GM23248 (cell line): ENCODE data around the gene MAP3K21. TPM values are rescaled to one million over a fixed set of nuclear protein-coding genes. Genes with fewer than 3 reads are reported as not detected.

Experiments
- DNase-seq: peaks from one replicate; pipeline ENCODE4 v3.0.0-alpha.2; 2015
- H2AFZ ChIP-seq: fragments of 200-600 bp; sonication (generic); 2 replicates; pipeline ENCODE4 v1.6.1; 2016; ENCODE audit warnings: antibody characterized with exemption
- H3F3A ChIP-seq: fragments of 200-600 bp; sonication (generic); 2 replicates; pipeline ENCODE4 v1.6.1; 2016; ENCODE audit warnings: mild to moderate bottlenecking, antibody characterized with exemption, mixed run types; ENCODE audit not compliant: insufficient read depth
- H3K27ac ChIP-seq: fragments of 200-600 bp; sonication (generic); 2 replicates; pipeline ENCODE4 v1.5.1; 2016; ENCODE audit warnings: mild to moderate bottlenecking
- H3K27me3 ChIP-seq: fragments of 200-600 bp; sonication (generic); replicated peaks from 2 replicates; pipeline ENCODE4 v1.6.1; 2016; ENCODE audit warnings: mild to moderate bottlenecking; ENCODE audit not compliant: insufficient read depth
- H3K36me3 ChIP-seq: fragments of 200-600 bp; sonication (generic); 2 replicates; pipeline ENCODE4 v1.6.1; 2016; ENCODE audit warnings: low read depth, mild to moderate bottlenecking
- H3K4me1 ChIP-seq: fragments of 200-600 bp; sonication (generic); 2 replicates; pipeline ENCODE4 v1.6.1; 2016; ENCODE audit warnings: mild to moderate bottlenecking; ENCODE audit not compliant: insufficient read depth
- H3K4me2 ChIP-seq: fragments of 200-600 bp; sonication (generic); one replicate; pipeline ENCODE4 v1.6.1; 2016; ENCODE audit warnings: mild to moderate bottlenecking; ENCODE audit not compliant: unreplicated experiment
- H3K4me3 ChIP-seq: fragments of 200-600 bp; sonication (generic); 2 replicates; pipeline ENCODE4 v1.5.1; 2016; ENCODE audit warnings: mild to moderate bottlenecking
- H3K79me2 ChIP-seq: fragments of 200-600 bp; sonication (generic); 2 replicates; pipeline ENCODE4 v1.6.1; 2016; ENCODE audit warnings: mild to moderate bottlenecking; ENCODE audit not compliant: insufficient read depth
- H3K9ac ChIP-seq: fragments of 200-600 bp; sonication (generic); 2 replicates; pipeline ENCODE4 v1.6.1; 2016; ENCODE audit warnings: mild to moderate bottlenecking
- H3K9me2 ChIP-seq: fragments of 200-600 bp; sonication (generic); 2 replicates; pipeline ENCODE4 v1.6.1; 2016; ENCODE audit warnings: mixed run types, mild to moderate bottlenecking, moderate library complexity; ENCODE audit not compliant: insufficient read depth
- H3K9me3 ChIP-seq: fragments of 200-600 bp; sonication (generic); one replicate; pipeline ENCODE4 v1.6.1; 2017; ENCODE audit warnings: low read depth
- H4K20me1 ChIP-seq: fragments of 200-600 bp; sonication (generic); 2 replicates; pipeline ENCODE4 v1.6.0; 2016; ENCODE audit not compliant: insufficient read depth
- EZH2 ChIP-seq: fragments of 200-600 bp; sonication (generic); IDR thresholded peaks from 2 replicates; pipeline ENCODE4 v1.6.1; 2018; ENCODE audit warnings: antibody characterized with exemption, mild to moderate bottlenecking; ENCODE audit not compliant: insufficient read depth, poor library complexity, severe bottlenecking
- EZH2phosphoT487 ChIP-seq: fragments of 200-600 bp; sonication (generic); IDR thresholded peaks from 2 replicates; pipeline ENCODE4 v1.6.1; 2018; ENCODE audit warnings: antibody characterized with exemption, moderate library complexity, mild to moderate bottlenecking, low read depth; ENCODE audit not compliant: insufficient read depth
- WGBS, 2 experiments: methylation state at CpG; one replicate each; pipeline ENCODE4 v1.1.6; 2015 to 2017; ENCODE audit warnings: low lambda C conversion rate in 2 of 2, low coverage in 1 of 2; ENCODE audit errors: missing lambda C conversion rate in 2 of 2; 5-methylcytosine and 5-hydroxymethylcytosine counted together
- in situ Hi-C: fragments of 300-500 bp; cut with MboI; formaldehyde crosslinking; loops from 2 replicates; pipeline ENCODE4 v1.15.0; 2020
- polyA plus RNA-seq: library from polyadenylated mRNA; unstranded; fragments of >200 nt; fragmentation: Nextera tagmentation; extraction: Ambion mirVana; gene quantifications from 2 replicates; pipeline ENCODE4 v1.2.1, GENCODE V29; 2016
- total RNA-seq: library from RNA; depleted of rRNA; stranded (reverse); fragments of >200 nt; shearing (Covaris generic); gene quantifications from 2 replicates; pipeline ENCODE4 v1.2.3, GENCODE V29; 2014

MAP3K21 gene
- total and polyA plus RNA-seq, 2 experiments from 2014 or later: 0.03 TPM; not detected in 1

DNA sequence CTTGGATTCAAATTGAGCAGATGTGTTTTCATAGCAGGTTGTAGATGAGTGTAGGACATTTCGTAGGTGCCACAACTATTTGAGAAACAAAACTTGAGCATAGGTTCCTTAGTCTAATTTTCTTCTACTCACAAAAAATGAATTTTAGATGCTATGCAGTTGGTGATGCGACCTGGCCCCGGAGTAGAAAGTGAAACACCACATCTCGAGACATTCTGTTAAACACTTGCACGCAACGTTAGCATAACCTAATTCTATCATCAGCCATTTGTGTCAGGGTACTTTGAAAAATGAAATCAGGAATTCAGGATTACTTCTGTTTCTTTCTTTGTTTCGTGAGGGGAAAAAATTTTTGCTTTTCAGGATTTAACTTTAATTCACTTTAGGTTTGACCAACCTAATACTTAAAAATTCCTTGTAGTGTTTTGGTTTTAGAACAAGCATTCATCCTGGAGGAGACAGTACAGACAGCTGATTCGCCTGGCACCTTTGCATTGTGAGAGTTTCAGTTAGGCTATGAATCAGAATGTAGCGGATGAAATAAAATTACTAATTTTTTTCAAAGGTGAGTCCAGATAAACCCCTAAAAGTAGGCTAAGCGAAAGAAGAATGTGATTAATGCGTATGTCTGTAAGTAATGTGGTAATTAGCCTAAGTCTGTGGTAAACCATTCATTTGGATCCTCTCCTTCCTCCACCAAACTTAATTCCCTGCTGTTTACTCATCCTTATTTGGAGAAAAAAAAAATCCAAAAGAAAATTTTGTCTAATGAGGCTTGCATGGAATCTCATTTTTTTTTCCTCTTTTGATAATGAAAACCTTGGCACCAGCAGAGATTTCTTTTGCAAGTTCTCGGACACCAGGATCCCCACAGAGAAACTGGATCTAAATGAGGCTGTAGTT, 44.9 kb downstream of the MAP3K21 start:
- Histone ChIP-seq H3K4me2 (no peak overlapping the region), H3F3A (no peaks in the 10 kb centered on the region), H3K9me2 (no peaks in the 10 kb centered on the region), H3K9me3 (no peaks in the 10 kb centered on the region), H4K20me1 (no peaks in the 10 kb centered on the region), H3K4me3 (no peak overlapping the region), H2AFZ (no peak overlapping the region), H3K36me3 (no peaks in the 10 kb centered on the region), H3K79me2 (no peaks in the 10 kb centered on the region), H3K27me3 (no peaks in the 10 kb centered on the region), H3K9ac (no peak overlapping the region), H3K4me1 (no peaks in the 10 kb centered on the region), H3K27ac (no peak overlapping the region)
- in situ Hi-C loops: no loop called here
- WGBS, 2 experiments: 76 to 83% methylated on average over 12 of the region's 12 CpGs
- TF ChIP-seq EZH2phosphoT487 (no peak), EZH2 (no peak)
- DNase-seq: no peak

DNA sequence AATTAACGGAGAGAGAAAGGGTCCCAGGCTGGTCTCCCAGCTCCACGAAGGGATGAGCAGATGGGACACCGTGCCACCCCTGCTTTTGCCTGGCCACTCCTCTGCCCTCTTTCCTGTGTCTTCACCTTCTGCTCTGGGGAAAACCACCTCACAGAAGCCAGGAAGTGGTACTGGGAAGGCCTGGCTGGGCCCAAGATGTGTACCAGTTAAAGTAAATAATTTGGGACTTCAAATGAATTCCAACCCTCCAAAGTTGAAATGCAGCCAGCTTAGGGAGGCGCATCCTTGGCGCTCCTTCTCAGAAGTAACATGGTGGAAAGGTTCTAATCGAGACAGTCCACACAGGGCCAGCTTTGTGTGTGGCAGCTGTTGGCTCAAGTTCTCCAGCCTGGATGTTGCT, 45.7 kb downstream of the MAP3K21 start:
- Histone ChIP-seq H3K27me3 (no peaks in the 10 kb centered on the region), H3K79me2 (no peaks in the 10 kb centered on the region), H3K4me3 (no peak overlapping the region), H2AFZ (no peak overlapping the region), H4K20me1 (no peaks in the 10 kb centered on the region), H3K9ac (no peak overlapping the region), H3K9me3 (no peaks in the 10 kb centered on the region), H3K4me2 (no peak overlapping the region), H3K36me3 (no peaks in the 10 kb centered on the region), H3K4me1 (no peaks in the 10 kb centered on the region), H3F3A (no peaks in the 10 kb centered on the region), H3K27ac (no peak overlapping the region), H3K9me2 (no peaks in the 10 kb centered on the region)
- TF ChIP-seq EZH2phosphoT487: no peak
- in situ Hi-C loops: no loop called here
- 82 to 83% methylated on average over 6 of the region's 6 CpGs for WGBS, 2 experiments
- DNase-seq: no peak

DNA sequence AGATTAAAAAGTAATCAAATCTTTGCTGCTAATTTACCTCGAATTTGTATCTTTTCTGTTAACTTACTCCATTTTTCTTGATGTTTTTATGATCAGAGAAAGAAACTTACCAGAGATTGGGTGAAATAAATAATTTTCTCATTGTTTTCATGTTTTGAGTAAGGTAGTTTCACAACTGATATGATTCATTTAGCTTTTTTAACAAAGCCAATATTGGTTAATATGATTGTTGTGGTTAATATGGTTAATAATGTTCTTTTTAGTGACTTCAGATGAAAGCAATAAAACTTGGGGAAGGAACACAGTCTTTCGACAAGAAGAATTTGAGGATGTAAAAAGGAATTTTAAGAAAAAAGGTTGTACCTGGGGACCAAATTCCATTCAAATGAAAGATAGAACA, 48.1 kb downstream of the MAP3K21 start:
- Histone ChIP-seq H3F3A (no peaks in the 10 kb centered on the region), H3K27me3 (no peaks in the 10 kb centered on the region), H3K9me3 (no peaks in the 10 kb centered on the region), H3K4me1 (no peaks in the 10 kb centered on the region), H3K36me3 (no peaks in the 10 kb centered on the region), H2AFZ (no peak overlapping the region), H4K20me1 (no peaks in the 10 kb centered on the region), H3K27ac (no peak overlapping the region), H3K79me2 (no peaks in the 10 kb centered on the region), H3K9me2 (no peaks in the 10 kb centered on the region), H3K9ac (no peak overlapping the region), H3K4me3 (no peak overlapping the region), H3K4me2 (no peak overlapping the region)
- no peak for TF ChIP-seq EZH2
- no peak for TF ChIP-seq EZH2phosphoT487
- 61 to 69% methylated on average over 2 of the region's 2 CpGs for WGBS, 2 experiments
- in situ Hi-C loops: no loop called here
- no peak for DNase-seq

DNA sequence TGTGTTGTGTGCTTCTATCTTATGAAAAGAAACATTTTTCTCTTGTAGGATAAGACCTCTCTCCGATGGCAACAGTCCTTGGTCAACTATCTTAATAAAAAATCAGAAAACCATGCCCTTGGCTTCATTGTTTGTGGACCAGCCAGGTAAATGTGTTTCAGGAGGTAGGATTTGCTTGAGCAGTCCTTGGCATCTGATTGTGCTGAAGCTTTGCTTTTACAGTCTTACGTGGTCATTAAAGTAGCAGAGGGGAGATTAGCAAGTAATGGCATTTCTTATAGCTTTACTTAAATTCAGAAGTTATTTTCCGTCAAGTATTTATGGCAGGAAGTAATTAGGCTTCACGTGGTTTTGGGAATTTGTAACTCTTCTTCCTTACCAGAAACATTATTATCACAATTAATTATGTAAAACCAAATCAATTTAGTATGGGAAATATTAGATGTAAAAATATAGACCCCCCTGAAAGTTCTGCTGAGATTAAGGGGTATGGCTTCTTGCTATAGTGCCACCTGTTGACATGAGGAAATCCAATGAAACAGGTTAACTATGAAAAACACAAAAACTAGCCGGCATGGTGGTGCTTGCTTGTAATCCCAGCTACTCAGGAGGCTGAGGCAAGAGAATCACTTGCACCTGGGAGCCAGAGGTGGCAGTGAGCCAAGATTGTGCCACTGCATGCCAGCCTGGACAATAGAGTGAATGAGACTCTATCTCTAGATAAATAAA, 49.0 kb downstream of the MAP3K21 start:
- Histone ChIP-seq H3K9me2 (no peaks in the 10 kb centered on the region), H3F3A (no peaks in the 10 kb centered on the region), H2AFZ (no peak overlapping the region), H3K27ac (no peak overlapping the region), H3K27me3 (no peaks in the 10 kb centered on the region), H4K20me1 (no peaks in the 10 kb centered on the region), H3K79me2 (no peaks in the 10 kb centered on the region), H3K9ac (no peak overlapping the region), H3K4me1 (no peaks in the 10 kb centered on the region), H3K9me3 (no peaks in the 10 kb centered on the region), H3K4me2 (no peak overlapping the region), H3K36me3 (no peaks in the 10 kb centered on the region), H3K4me3 (no peak overlapping the region)
- TF ChIP-seq EZH2phosphoT487 (no peak), EZH2 (no peak)
- 55 to 57% methylated on average over 5 of the region's 5 CpGs for WGBS, 2 experiments
- in situ Hi-C loops: no loop called here
- DNase-seq: no peak
